Measurements from ENCODE around the gene LZTS2. TPM values are rescaled to one million over a fixed set of nuclear protein-coding genes. Genes with fewer than 3 reads are reported as not detected.

The LZTS2 gene
- total RNA-seq, 4 donors from 2014 or later: 41.8 to 86.8 (median 56.6) TPM

DNA sequence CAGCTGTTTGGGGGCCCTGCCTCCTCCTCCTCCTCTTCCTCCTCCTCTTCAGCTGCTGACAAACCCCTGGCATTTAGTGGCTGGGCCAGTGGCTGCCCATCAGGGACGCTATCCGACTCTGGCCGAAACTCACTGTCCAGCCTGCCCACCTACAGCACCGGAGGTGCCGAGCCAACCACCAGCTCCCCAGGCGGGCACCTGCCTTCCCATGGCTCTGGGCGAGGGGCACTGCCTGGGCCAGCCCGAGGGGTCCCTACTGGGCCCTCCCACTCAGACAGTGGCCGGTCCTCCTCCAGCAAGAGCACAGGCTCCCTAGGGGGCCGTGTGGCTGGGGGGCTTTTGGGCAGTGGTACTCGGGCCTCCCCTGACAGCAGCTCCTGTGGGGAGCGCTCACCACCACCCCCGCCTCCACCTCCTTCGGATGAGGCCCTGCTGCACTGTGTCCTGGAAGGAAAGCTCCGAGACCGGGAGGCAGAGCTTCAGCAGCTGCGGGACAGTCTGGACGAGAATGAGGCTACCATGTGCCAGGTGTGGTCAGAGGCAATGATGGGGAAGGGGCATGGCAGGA, 4.1 kb downstream of the LZTS2 start:
- no peaks in the 10 kb centered on the region for H3K9me3 ChIP-seq
- H3K4me3 ChIP-seq: no peak overlapping the region
- intact Hi-C loops (cut with DNase I; ENCODE audit: low total_unique reads): no loop called here
- in situ Hi-C loops (cut with MboI; ENCODE audit: low pct_ligation_motif_present in 1 of 4, low pct_unique_long_range_greater_than_20kb in 1 of 4, low sequenced_read_pairs in 3 of 4): no loop called here
- H3K4me1 ChIP-seq: peaks cover 12 to 50% (median 28%) of the 10 kb centered on the region in 4 donors
- WGBS, 2 donors (ENCODE audit: low coverage in 1 of 2): 92% methylated on average over 18 of the region's 18 CpGs; no CpG with 5 or more reads in 1 of the 2 donors
- TF ChIP-seq POLR2AphosphoS5 (IDR thresholded peaks at IDR 0.05) (no peak), EP300 (IDR thresholded peaks at IDR 0.05; ENCODE audit: low read depth) (no peak), POLR2A (IDR thresholded peaks at IDR 0.05) (no peak)
- TF ChIP-seq, protein P1, sequence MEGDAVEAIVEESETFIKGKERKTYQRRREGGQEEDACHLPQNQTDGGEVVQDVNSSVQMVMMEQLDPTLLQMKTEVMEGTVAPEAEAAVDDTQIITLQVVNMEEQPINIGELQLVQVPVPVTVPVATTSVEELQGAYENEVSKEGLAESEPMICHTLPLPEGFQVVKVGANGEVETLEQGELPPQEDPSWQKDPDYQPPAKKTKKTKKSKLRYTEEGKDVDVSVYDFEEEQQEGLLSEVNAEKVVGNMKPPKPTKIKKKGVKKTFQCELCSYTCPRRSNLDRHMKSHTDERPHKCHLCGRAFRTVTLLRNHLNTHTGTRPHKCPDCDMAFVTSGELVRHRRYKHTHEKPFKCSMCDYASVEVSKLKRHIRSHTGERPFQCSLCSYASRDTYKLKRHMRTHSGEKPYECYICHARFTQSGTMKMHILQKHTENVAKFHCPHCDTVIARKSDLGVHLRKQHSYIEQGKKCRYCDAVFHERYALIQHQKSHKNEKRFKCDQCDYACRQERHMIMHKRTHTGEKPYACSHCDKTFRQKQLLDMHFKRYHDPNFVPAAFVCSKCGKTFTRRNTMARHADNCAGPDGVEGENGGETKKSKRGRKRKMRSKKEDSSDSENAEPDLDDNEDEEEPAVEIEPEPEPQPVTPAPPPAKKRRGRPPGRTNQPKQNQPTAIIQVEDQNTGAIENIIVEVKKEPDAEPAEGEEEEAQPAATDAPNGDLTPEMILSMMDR (IDR thresholded peaks at IDR 0.05): no peak
- peaks cover 0 to 15% (median 5%) of the 10 kb centered on the region in 4 donors for H3K36me3 ChIP-seq
- H3K27ac ChIP-seq: peak overlapping the region in 2 of 4 donors; percentile 44 to 94
- H3K27me3 ChIP-seq: no peaks in the 10 kb centered on the region
- no peak for DNase-seq

DNA sequence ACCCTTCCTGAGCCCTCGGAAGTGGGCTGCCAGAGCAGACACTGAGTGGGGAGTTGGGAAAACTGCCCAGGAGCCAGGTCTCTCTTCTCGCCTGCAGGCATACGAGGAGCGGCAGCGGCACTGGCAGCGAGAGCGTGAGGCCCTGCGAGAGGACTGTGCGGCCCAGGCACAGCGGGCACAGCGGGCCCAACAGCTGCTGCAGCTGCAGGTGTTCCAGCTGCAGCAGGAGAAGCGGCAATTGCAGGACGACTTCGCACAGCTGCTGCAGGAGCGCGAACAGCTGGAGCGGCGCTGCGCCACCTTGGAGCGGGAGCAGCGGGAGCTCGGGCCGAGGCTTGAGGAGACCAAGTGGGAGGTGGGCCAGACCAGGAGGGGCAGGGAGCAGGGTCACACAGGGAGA, 5.8 kb downstream of the LZTS2 start:
- Histone ChIP-seq H3K4me3 (no peak overlapping the region), H3K27me3 (no peaks in the 10 kb centered on the region), H3K4me1 (peaks cover 12 to 44% (median 23%) of the 10 kb centered on the region in 4 donors), H3K9me3 (no peaks in the 10 kb centered on the region), H3K27ac (no peak overlapping the region), H3K36me3 (peaks cover 0 to 15% (median 5%) of the 10 kb centered on the region in 4 donors)
- 67 to 95% methylated on average over 1 to 23 of the region's 23 CpGs for WGBS, 2 donors (ENCODE audit: low coverage in 1 of 2)
- intact Hi-C loops (cut with DNase I; ENCODE audit: low total_unique reads): no loop called here
- in situ Hi-C loops (cut with MboI; ENCODE audit: low pct_ligation_motif_present in 1 of 4, low pct_unique_long_range_greater_than_20kb in 1 of 4, low sequenced_read_pairs in 3 of 4): no loop called here
- TF ChIP-seq, protein P1 (IDR thresholded peaks at IDR 0.05): no peak
- no peak for TF ChIP-seq EP300 (IDR thresholded peaks at IDR 0.05; ENCODE audit: low read depth)
- TF ChIP-seq POLR2AphosphoS5 (IDR thresholded peaks at IDR 0.05): no peak
- no peak for TF ChIP-seq POLR2A (IDR thresholded peaks at IDR 0.05)
- no peak for DNase-seq

GRCh38 chr10:101005869-101006567, 6.4 kb downstream of the LZTS2 start:
- peak overlapping the region in 3 of 4 donors; percentile 50 to 67 (median 54) for H3K27ac ChIP-seq
- H3K4me3 ChIP-seq: no peak overlapping the region
- TF ChIP-seq, protein P1 (IDR thresholded peaks at IDR 0.05): no peak
- TF ChIP-seq POLR2AphosphoS5 (IDR thresholded peaks at IDR 0.05) (no peak), EP300 (IDR thresholded peaks at IDR 0.05; ENCODE audit: low read depth) (no peak), POLR2A (IDR thresholded peaks at IDR 0.05) (no peak)
- H3K27me3 ChIP-seq: no peaks in the 10 kb centered on the region
- in situ Hi-C loops (cut with MboI; ENCODE audit: low pct_ligation_motif_present in 1 of 4, low pct_unique_long_range_greater_than_20kb in 1 of 4, low sequenced_read_pairs in 3 of 4): no loop called here
- H3K9me3 ChIP-seq: no peaks in the 10 kb centered on the region
- intact Hi-C loops (cut with DNase I; ENCODE audit: low total_unique reads): no loop called here
- DNase-seq: no peak
- peaks cover 0 to 15% (median 5%) of the 10 kb centered on the region in 4 donors for H3K36me3 ChIP-seq
- WGBS, 2 donors (ENCODE audit: low coverage in 1 of 2): 83% methylated on average over 4 of the region's 4 CpGs; no CpG with 5 or more reads in 1 of the 2 donors
- peaks cover 12 to 37% (median 16%) of the 10 kb centered on the region in 4 donors for H3K4me1 ChIP-seq

GRCh38 chr10:101006593-101007098, 7.0 kb downstream of the LZTS2 start:
- H3K4me3 ChIP-seq: no peak overlapping the region
- H3K9me3 ChIP-seq: no peaks in the 10 kb centered on the region
- 53 to 87% methylated on average over 3 to 30 of the region's 33 CpGs for WGBS, 2 donors (ENCODE audit: low coverage in 1 of 2)
- TF ChIP-seq POLR2AphosphoS5 (IDR thresholded peaks at IDR 0.05): no peak
- TF ChIP-seq POLR2A (IDR thresholded peaks at IDR 0.05): no peak
- TF ChIP-seq EP300 (IDR thresholded peaks at IDR 0.05; ENCODE audit: low read depth): no peak
- TF ChIP-seq, protein P1 (IDR thresholded peaks at IDR 0.05): no peak
- intact Hi-C loops (cut with DNase I; ENCODE audit: low total_unique reads): no loop called here
- peaks cover 9 to 31% (median 11%) of the 10 kb centered on the region in 4 donors for H3K4me1 ChIP-seq
- in situ Hi-C loops (cut with MboI; ENCODE audit: low pct_ligation_motif_present in 1 of 4, low pct_unique_long_range_greater_than_20kb in 1 of 4, low sequenced_read_pairs in 3 of 4): no loop called here
- peaks cover 0 to 15% (median 5%) of the 10 kb centered on the region in 4 donors for H3K36me3 ChIP-seq
- H3K27me3 ChIP-seq: no peaks in the 10 kb centered on the region
- H3K27ac ChIP-seq: peak overlapping the region; percentile 50 to 67 (median 55)
- DNase-seq: no peak
